K562 (cell line): ENCODE results near the gene STK32C. TPM values are rescaled to one million over a fixed set of nuclear protein-coding genes. Genes with fewer than 3 reads are reported as not detected.
A peak's percentile ranks its signal among the peaks of the same experiment; 100 is the strongest.

Experiments used
- ESRRB ChIP-seq: fragments of 250-450 bp; sonication (Bioruptor Pico); IDR thresholded peaks from 2 replicates; pipeline ENCODE4 v1.5.0; 2020; ENCODE audit warnings: mild to moderate bottlenecking, moderate library complexity, borderline replicate concordance
- FOXA1 ChIP-seq: fragments of 450-650 bp; IDR thresholded peaks from 2 replicates; pipeline ENCODE4 v1.6.1; 2016; ENCODE audit warnings: mild to moderate bottlenecking, borderline replicate concordance
- FOXJ2 ChIP-seq: fragments of 200-800 bp; sonication (Bioruptor generic); IDR thresholded peaks from 2 replicates; pipeline ENCODE4 v1.6.1; 2016; ENCODE audit warnings: missing genetic modification characterization, missing compliant biosample characterization
- LCOR ChIP-seq: sonication (generic); formaldehyde crosslinking; IDR thresholded peaks from 2 replicates; pipeline ENCODE4 v1.8.0; 2022; ENCODE audit warnings: mild to moderate bottlenecking, missing genetic modification reagents
- NR2F6 ChIP-seq: fragments of 450-650 bp; formaldehyde crosslinking; IDR thresholded peaks from 2 replicates; pipeline ENCODE4 v1.4.0; 2020; ENCODE audit warnings: mild to moderate bottlenecking
- POLR2AphosphoS2 ChIP-seq: IDR thresholded peaks from 2 replicates; pipeline ENCODE4 v1.6.1; 2012; ENCODE audit warnings: low read length, improper control_type of control experiment
- RBM39 ChIP-seq: fragments of 200-400 bp; formaldehyde crosslinking; optimal IDR thresholded peaks from 2 replicates; pipeline ENCODE3; 2018; ENCODE audit warnings: low read depth, low read length
- SIN3B ChIP-seq: fragments of 450-650 bp; IDR thresholded peaks from 2 replicates; pipeline ENCODE4 v1.6.1; 2017; ENCODE audit warnings: low read depth, mild to moderate bottlenecking, moderate library complexity
- ZNF184 ChIP-seq: sonication (generic); formaldehyde crosslinking; IDR thresholded peaks from 2 replicates; pipeline ENCODE4 v1.5.0; 2020; ENCODE audit warnings: missing genetic modification reagents
- ZNF41 ChIP-seq: fragments of 250-450 bp; sonication (Bioruptor Pico); conservative IDR thresholded peaks from 2 replicates; pipeline ENCODE4 v1.4.0; 2020; ENCODE audit warnings: mild to moderate bottlenecking
- polyA plus RNA-seq, 8 experiments: library from polyadenylated mRNA; depleted of rRNA in 4 of 8; stranded (reverse) in 5 of 8; unstranded in 3 of 8; fragments of >200 nt; fragmentation: Nextera tagmentation in 2 of 8; fragmentation: Illumina TruSeq in 1 of 8; extraction: Ambion mirVana in 2 of 8; extraction: Trizol in 1 of 8; gene quantifications; 2 replicates each; pipeline versions ENCODE4 v1.2.1 to v1.2.3, GENCODE V29; 2011 to 2014; ENCODE audit warnings: inconsistent platforms in 1 of 8, missing spikeins in 1 of 8
- total RNA-seq, 7 experiments: library from RNA; depleted of rRNA in 6 of 7; stranded (reverse); fragments of >200 nt in 6 of 7; fragmentation: Illumina TruSeq in 2 of 7; extraction: Trizol in 2 of 7; gene quantifications; 2 replicates each; pipeline versions ENCODE4 v1.2.1 to v1.2.3, GENCODE V29; 2011 to 2021; ENCODE audit warnings: low replicate concordance in 1 of 7
- TF ChIP-seq, protein P1 (sequence below): sonication (generic); formaldehyde crosslinking; IDR thresholded peaks from 2 replicates; pipeline ENCODE4 v1.8.0; 2022; ENCODE audit warnings: mild to moderate bottlenecking, low read depth, missing genetic modification reagents
- TF ChIP-seq, protein P2 (sequence below): sonication (generic); formaldehyde crosslinking; IDR thresholded peaks from 2 replicates; pipeline ENCODE4 v1.8.1; 2023; ENCODE audit warnings: mild to moderate bottlenecking, missing genetic modification reagents
- TF ChIP-seq, protein P3 (sequence below), 2 experiments: fragments of 450-650 bp; IDR thresholded peaks; 2 replicates each; pipeline ENCODE4 v1.6.1; 2016; ENCODE audit warnings: mild to moderate bottlenecking in 2 of 2, borderline replicate concordance in 1 of 2, low read depth in 1 of 2, moderate library complexity in 1 of 2
- TF ChIP-seq, protein P4 (sequence below): sonication (generic); formaldehyde crosslinking; IDR thresholded peaks from 2 replicates; pipeline ENCODE4 v1.8.1; 2023; ENCODE audit warnings: mild to moderate bottlenecking, missing genetic modification reagents

Gene STK32C
- total and polyA plus RNA-seq, 9 of the 15 experiments (the other 6 are each of a cell fraction or from before 2014, with no cell fraction given) = 1.5 to 20.9 (median 6.5) TPM

DNA sequence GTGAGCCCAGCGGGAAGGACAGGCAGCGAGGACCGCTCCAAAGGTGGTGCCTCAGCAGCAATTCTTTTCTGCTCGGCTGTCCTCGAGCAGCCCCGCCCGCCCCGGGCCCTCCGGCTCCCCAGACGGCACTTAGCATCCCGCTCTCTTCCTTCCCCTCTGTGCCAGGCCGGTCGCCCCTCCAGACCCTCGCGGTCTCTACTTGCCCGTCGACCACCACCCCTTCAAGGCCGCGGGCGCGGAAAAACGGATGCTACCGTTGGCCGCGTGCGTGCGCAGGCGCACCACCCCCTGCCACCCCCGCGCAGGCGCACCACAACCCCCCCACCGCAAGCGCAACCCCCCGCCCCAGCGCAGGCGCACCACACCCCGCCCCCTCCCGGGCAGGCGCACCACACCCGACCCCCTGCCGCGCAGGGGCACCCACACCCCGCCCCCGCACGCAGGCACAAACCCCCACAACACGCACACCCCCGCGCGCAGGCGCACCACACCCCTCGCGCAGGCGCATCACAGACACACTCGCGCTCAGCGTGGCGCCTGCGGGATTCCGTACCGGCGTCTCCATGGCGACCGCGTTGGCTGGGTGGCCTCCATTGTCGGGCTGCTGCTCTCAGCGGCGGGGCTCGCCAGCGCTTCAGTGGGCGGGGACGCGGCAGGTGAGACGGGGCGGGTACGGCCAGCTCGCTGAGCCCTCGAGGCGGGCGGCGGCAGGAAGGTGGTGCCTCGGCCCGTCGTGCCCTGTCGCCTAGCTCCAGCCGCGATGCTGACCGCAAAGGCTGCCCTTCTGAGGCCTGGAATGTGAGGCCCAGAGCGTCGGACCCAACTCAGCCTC is 24.1 kb upstream of the STK32C start, which contains the start of gene LRRC27 (continued):
- TF ChIP-seq, protein P1, sequence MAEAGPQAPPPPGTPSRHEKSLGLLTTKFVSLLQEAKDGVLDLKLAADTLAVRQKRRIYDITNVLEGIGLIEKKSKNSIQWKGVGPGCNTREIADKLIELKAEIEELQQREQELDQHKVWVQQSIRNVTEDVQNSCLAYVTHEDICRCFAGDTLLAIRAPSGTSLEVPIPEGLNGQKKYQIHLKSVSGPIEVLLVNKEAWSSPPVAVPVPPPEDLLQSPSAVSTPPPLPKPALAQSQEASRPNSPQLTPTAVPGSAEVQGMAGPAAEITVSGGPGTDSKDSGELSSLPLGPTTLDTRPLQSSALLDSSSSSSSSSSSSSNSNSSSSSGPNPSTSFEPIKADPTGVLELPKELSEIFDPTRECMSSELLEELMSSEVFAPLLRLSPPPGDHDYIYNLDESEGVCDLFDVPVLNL (CRISPR knock-in tag) = no peak
- TF ChIP-seq LCOR (no peak; the same call in 1 of the 2 replicates), FOXJ2 (tag) (peak; percentile 91), ESRRB (CRISPR knock-in tag) (no peak), ZNF184 (CRISPR knock-in tag) (no peak), RBM39 (no peak), POLR2AphosphoS2 (no peak), FOXA1 (no peak), SIN3B (no peak), ZNF41 (no peak), NR2F6 (CRISPR knock-in tag) (no peak)
- TF ChIP-seq, protein P2, sequence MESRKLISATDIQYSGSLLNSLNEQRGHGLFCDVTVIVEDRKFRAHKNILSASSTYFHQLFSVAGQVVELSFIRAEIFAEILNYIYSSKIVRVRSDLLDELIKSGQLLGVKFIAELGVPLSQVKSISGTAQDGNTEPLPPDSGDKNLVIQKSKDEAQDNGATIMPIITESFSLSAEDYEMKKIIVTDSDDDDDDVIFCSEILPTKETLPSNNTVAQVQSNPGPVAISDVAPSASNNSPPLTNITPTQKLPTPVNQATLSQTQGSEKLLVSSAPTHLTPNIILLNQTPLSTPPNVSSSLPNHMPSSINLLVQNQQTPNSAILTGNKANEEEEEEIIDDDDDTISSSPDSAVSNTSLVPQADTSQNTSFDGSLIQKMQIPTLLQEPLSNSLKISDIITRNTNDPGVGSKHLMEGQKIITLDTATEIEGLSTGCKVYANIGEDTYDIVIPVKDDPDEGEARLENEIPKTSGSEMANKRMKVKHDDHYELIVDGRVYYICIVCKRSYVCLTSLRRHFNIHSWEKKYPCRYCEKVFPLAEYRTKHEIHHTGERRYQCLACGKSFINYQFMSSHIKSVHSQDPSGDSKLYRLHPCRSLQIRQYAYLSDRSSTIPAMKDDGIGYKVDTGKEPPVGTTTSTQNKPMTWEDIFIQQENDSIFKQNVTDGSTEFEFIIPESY (CRISPR knock-in tag) = no peak
- TF ChIP-seq, protein P3, sequence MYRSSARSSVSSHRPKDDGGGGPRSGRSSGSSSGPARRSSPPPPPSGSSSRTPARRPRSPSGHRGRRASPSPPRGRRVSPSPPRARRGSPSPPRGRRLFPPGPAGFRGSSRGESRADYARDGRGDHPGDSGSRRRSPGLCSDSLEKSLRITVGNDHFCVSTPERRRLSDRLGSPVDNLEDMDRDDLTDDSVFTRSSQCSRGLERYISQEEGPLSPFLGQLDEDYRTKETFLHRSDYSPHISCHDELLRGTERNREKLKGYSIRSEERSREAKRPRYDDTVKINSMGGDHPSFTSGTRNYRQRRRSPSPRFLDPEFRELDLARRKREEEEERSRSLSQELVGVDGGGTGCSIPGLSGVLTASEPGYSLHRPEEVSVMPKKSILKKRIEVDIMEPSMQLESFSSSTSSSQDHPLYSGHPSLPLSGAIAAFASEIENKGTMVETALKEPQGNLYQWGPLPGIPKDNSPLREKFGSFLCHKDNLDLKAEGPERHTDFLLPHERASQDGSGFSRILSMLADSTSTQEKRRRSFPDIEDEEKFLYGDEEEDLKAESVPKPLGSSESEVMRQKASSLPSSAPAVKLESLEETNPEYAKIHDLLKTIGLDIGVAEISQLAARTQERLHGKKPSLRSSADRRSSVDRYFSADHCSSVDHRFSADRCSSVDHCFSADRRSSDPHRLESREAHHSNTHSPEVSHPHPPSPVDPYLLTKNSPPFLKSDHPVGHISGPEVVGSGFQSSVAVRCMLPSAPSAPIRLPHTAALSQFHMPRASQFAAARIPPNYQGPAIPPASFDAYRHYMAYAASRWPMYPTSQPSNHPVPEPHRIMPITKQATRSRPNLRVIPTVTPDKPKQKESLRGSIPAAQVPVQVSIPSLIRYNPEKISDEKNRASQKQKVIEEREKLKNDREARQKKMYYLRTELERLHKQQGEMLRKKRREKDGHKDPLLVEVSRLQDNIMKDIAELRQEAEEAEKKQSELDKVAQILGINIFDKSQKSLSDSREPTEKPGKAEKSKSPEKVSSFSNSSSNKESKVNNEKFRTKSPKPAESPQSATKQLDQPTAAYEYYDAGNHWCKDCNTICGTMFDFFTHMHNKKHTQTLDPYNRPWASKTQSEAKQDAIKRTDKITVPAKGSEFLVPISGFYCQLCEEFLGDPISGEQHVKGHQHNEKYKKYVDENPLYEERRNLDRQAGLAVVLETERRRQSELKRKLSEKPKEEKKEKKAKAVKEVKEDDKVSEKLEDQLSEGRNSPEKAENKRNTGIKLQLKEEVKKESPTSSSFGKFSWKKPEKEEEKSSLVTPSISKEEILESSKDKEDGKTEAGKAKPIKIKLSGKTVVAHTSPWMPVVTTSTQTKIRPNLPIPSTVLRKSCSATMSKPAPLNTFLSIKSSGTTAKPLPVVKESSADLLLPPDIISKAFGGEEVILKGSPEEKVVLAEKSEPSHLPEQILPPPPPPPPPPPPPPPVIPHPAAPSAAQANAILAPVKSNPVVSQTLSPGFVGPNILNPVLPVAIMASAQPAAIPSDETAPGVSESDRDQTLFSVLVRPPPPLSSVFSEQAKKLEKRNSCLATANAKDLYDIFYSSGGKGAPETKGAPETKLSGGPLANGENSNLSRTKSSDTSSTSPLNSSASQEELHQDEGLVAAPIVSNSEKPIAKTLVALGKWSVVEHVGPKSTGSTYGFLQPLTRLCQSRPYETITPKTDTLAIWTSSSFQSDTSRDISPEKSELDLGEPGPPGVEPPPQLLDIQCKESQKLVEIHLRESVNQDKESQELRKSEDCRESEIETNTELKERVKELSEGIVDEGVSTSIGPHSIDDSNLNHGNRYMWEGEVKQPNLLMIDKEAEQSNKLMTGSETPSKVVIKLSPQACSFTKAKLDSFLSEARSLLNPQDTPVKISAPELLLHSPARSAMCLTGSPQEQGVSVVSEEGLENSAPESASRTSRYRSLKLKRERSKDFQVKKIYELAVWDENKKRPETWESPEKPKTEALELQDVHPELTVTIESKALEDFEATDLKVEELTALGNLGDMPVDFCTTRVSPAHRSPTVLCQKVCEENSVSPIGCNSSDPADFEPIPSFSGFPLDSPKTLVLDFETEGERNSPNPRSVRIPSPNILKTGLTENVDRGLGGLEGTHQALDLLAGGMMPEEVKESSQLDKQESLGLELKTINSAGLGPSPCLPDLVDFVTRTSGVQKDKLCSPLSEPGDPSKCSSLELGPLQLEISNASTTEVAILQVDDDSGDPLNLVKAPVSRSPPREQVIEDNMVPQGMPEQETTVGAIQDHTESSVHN (IDR thresholded peaks at IDR 0.05; ENCODE audit: borderline replicate concordance in 1 of 2, low read depth in 1 of 2) = no peak
- TF ChIP-seq, protein P4, sequence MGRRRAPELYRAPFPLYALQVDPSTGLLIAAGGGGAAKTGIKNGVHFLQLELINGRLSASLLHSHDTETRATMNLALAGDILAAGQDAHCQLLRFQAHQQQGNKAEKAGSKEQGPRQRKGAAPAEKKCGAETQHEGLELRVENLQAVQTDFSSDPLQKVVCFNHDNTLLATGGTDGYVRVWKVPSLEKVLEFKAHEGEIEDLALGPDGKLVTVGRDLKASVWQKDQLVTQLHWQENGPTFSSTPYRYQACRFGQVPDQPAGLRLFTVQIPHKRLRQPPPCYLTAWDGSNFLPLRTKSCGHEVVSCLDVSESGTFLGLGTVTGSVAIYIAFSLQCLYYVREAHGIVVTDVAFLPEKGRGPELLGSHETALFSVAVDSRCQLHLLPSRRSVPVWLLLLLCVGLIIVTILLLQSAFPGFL (CRISPR knock-in tag) = no peak
